ENCODE data around the gene TFB2M.

- no peak for TF ChIP-seq CTCF (IDR thresholded peaks at IDR 0.05; ENCODE audit: borderline replicate concordance, extremely low read depth, low read length, poor library complexity, severe bottlenecking)
- TF ChIP-seq EZH2 (IDR thresholded peaks at IDR 0.05; ENCODE audit: borderline replicate concordance, low read depth, low read length, severe bottlenecking): no peak
These were observed 50.6 kb downstream of the TFB2M start for GRCh38 chr1:246515390-246516005.

All from DND-41 (cell line).